Testis (tissue), 3 donors: ENCODE results near the gene CARD9. TPM values are rescaled to one million over a fixed set of nuclear protein-coding genes. Genes with fewer than 3 reads are reported as not detected.

Experiments
- DNase-seq: peaks from one replicate; pipeline ENCODE4 v3.0.0-alpha.2; 2019
- H3K27ac ChIP-seq, 2 donors: fragments of 200-600 bp; sonication (generic); one replicate each; pipeline ENCODE4 v1.5.1; 2019
- H3K27me3 ChIP-seq: fragments of 200-600 bp; sonication (generic); one replicate; pipeline ENCODE4 v1.5.1; 2019
- H3K36me3 ChIP-seq: fragments of 200-600 bp; sonication (generic); one replicate; pipeline ENCODE4 v1.5.1; 2017; ENCODE audit warnings: low read depth; ENCODE audit errors: missing control alignments
- H3K4me1 ChIP-seq: fragments of 200-600 bp; sonication (generic); one replicate; pipeline ENCODE4 v1.5.1; 2019
- H3K4me3 ChIP-seq, 2 donors: fragments of 200-600 bp; sonication (generic); one replicate each; pipeline ENCODE4 v1.5.1; 2017 to 2019
- H3K9me3 ChIP-seq: fragments of 200-600 bp; sonication (generic); one replicate; pipeline ENCODE4 v1.5.1; 2017
- POLR2A ChIP-seq: fragments of 450-650 bp; IDR thresholded peaks from one replicate; pipeline ENCODE4 v1.6.1; 2017; ENCODE audit warnings: antibody characterized with exemption, mild to moderate bottlenecking, moderate library complexity
- WGBS, 2 donors: methylation state at CpG; one replicate each; pipeline ENCODE4 v1.1.5; 2018; 5-methylcytosine and 5-hydroxymethylcytosine counted together
- intact Hi-C: fragments of 100-400 bp; cut with DNase I; formaldehyde crosslinking; loops from one replicate; pipeline ENCODE4 v1.15.1; 2023; ENCODE audit warnings: low total_unique reads
- polyA plus RNA-seq: library from polyadenylated mRNA; stranded (reverse); fragments of 350-450 nt; fragmentation: Illumina TruSeq; extraction: RNeasy Lipid Tissue Mini Kit (QIAGEN cat#74804); gene quantifications from one replicate; pipeline ENCODE4 v1.2.3, GENCODE V29; 2014; ENCODE audit warnings: low read depth, low replicate concordance; ENCODE audit not compliant: insufficient read depth
- total RNA-seq, 2 donors: library from RNA; depleted of rRNA; stranded (reverse); fragments of >200 nt; gene quantifications; one replicate each; pipeline ENCODE4 v1.2.3, GENCODE V29; 2016
- TF ChIP-seq, protein P1 (sequence below), 3 experiments: fragments of 450-650 bp in 2 of 3; fragments of 200-600 bp in 1 of 3; sonication (generic) in 1 of 3; IDR thresholded peaks; one replicate each; pipeline ENCODE4 v1.5.1; 2016 to 2019; ENCODE audit warnings: antibody characterized with exemption in 3 of 3, mild to moderate bottlenecking in 2 of 3, moderate library complexity in 1 of 3

CARD9 gene
- total and polyA plus RNA-seq, 3 donors from 2014 or later = 1.8 to 3.7 (median 3.5) TPM

DNA sequence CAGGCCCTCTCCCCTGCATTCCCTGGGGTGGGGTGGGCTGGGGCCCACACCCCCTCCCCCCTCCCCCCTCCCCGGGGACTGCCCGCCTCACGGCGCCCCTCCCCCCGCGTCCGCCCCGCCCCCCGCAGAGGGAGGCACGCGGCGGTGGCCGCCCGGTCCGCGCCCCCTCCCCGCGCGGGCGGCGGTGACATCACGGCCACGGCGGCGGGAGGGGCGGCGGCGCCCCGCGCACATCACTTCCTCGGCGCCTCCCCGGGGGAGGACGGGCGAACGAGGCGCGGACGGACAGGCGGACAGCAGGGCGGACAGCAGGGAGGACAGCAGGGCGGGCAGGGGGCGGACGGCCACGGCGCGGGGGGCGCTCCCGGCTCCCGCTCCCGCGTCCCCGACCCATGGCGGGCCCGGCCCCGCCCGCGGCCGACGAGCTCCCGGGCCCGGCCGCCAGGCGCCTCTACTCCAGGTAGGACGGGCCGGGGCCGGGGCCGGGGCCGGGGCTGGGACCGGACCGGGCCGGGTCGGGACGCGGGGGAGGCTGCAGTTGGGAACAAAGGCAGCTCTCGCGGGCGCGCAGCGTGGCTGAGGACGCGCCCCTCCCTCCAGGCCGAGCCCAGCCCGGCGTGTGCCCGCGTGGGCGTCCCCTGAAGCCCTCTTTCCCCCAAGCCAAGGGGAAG is 46.0 kb downstream of the CARD9 start, which contains the start of gene GPSM1:
GPSM1 (plus strand) TSS at position 236 of the 671 bp plus-strand sequence; CDS start at position 393, 157 bp downstream.
- Histone ChIP-seq H3K36me3 (no peaks in the 10 kb centered on the region), H3K9me3 (no peaks in the 10 kb centered on the region), H3K4me3 (peak within 1 kb of the TSS; percentile 78), H3K27ac (peak within 1 kb of the TSS; percentile 86 to 90), H3K4me1 (peaks cover 34% of the 10 kb centered on the region), H3K27me3 (no peaks in the 10 kb centered on the region)
- TF ChIP-seq, protein P1, sequence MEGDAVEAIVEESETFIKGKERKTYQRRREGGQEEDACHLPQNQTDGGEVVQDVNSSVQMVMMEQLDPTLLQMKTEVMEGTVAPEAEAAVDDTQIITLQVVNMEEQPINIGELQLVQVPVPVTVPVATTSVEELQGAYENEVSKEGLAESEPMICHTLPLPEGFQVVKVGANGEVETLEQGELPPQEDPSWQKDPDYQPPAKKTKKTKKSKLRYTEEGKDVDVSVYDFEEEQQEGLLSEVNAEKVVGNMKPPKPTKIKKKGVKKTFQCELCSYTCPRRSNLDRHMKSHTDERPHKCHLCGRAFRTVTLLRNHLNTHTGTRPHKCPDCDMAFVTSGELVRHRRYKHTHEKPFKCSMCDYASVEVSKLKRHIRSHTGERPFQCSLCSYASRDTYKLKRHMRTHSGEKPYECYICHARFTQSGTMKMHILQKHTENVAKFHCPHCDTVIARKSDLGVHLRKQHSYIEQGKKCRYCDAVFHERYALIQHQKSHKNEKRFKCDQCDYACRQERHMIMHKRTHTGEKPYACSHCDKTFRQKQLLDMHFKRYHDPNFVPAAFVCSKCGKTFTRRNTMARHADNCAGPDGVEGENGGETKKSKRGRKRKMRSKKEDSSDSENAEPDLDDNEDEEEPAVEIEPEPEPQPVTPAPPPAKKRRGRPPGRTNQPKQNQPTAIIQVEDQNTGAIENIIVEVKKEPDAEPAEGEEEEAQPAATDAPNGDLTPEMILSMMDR (IDR thresholded peaks at IDR 0.05) = no peak
- no peak for TF ChIP-seq POLR2A
- intact Hi-C loops = no loop called here
- WGBS, 2 donors = 1% methylated on average over 57 of the region's 88 CpGs; no CpG with 5 or more reads in 1 of the 2 donors
- peak; percentile 64 for DNase-seq

DNA sequence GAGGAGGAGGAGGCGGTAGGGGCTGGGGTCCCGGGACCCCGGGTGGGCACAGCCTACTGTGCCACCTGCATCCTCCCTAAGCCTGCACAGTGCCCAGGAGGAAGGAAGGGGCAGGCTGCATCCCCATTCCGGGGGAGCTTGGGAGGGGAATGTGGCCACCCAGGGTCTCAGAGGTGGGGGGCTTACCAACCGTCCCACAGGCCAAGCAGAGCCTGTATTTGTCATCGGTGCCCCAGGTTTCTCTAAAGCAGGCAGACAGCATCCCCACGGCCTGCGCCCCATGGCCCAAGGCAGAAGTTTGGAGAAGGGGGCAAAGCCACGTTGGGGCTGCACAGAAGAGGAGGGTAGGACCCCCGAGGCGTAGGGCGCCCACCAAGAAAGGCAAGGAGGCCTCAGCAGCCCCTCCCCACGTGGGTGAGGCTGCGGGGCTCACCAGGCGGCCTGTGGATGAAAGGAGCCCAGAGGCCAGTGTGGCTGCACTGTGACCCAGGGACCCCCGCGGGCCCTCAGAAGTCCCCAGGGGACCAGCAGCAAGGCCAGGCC is 46.6 kb downstream of the CARD9 start:
- Histone ChIP-seq H3K4me3 (peak overlapping the region in 1 of 2 donors; percentile 78), H3K36me3 (no peaks in the 10 kb centered on the region), H3K9me3 (no peaks in the 10 kb centered on the region), H3K27ac (peak overlapping the region; percentile 82 to 86), H3K4me1 (peaks cover 34% of the 10 kb centered on the region), H3K27me3 (no peaks in the 10 kb centered on the region)
- DNase-seq = no peak
- TF ChIP-seq, protein P1 (IDR thresholded peaks at IDR 0.05) = no peak
- TF ChIP-seq POLR2A = no peak
- 32 to 38% methylated on average over 10 to 17 of the region's 17 CpGs for WGBS, 2 donors
- intact Hi-C loops = no loop called here

DNA sequence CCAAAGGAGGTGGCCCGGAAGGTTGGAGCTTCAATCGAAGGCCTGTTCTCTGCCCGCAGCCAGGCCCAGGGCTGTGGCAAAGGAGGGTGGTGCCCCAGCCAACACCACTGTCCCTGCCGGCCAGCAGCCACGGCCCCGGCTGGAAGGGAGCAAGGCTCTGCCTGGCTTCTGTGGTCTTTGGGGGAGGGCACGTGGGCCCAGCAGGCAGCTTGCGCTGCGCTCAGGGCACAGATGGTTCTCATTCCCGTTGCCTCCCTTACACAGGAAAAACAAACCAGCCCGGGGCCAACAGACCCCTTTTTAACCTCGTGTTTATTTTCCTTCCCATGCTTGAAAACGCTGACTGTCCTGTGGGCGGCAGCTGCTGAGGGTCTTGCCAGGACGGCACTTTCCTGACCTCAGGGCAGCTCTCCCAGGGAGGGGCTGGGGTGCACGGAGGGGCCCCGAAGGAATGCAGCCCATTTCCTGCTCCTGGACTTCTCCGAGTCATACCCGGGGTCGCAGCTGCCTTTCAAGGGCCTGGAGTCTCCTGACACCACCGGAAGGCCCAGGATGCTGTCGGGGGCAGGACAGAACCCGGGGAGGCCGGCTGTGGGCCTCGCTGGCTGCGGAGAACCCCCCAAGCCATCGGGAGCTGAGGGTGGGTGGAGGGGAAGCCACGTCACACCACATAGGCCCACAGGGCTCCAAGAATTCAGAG is 47.3 kb downstream of the CARD9 start:
- Histone ChIP-seq H3K27me3 (no peaks in the 10 kb centered on the region), H3K4me3 (no peak overlapping the region), H3K4me1 (peaks cover 34% of the 10 kb centered on the region), H3K27ac (peak overlapping the region; percentile 82 to 86), H3K9me3 (no peaks in the 10 kb centered on the region), H3K36me3 (no peaks in the 10 kb centered on the region)
- peak; percentile 53 for DNase-seq
- 32 to 35% methylated on average over 13 to 28 of the region's 28 CpGs for WGBS, 2 donors
- intact Hi-C loops = no loop called here
- no peak for TF ChIP-seq POLR2A
- TF ChIP-seq, protein P1 (IDR thresholded peaks at IDR 0.05) = no peak

DNA sequence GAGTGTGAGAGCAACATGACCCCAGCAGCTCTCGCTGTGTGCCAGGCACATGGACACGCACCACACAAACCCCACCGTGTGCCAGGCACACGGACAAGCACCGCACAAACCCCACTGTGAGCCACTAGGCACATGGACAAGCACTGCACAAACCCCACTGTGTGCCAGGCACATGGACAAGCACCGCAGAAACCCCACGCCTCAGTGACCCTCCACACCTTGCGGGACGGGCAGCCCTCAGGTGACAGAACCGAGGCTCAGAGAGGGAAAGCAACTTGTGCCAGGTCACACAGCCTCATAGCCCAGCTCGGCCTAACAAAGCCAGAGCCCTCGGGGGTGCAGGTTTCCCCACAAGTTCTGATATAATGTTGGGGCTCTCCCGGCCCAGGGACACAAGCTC is 48.1 kb downstream of the CARD9 start:
- TF ChIP-seq POLR2A = no peak
- TF ChIP-seq, protein P1 (IDR thresholded peaks at IDR 0.05) = no peak
- peaks cover 31% of the 10 kb centered on the region for H3K4me1 ChIP-seq
- H3K4me3 ChIP-seq = no peak overlapping the region
- intact Hi-C loops = no loop called here
- no peaks in the 10 kb centered on the region for H3K27me3 ChIP-seq
- 93 to 98% methylated on average over 7 to 13 of the region's 13 CpGs for WGBS, 2 donors
- H3K9me3 ChIP-seq = no peaks in the 10 kb centered on the region
- no peak for DNase-seq
- peak overlapping the region in 1 of 2 donors; percentile 86 for H3K27ac ChIP-seq
- H3K36me3 ChIP-seq = no peaks in the 10 kb centered on the region
